HEK293 (cell line): ENCODE data around the gene LAMB1.
A peak's percentile ranks its signal among the peaks of the same experiment; 100 is the strongest.

Experiments used
- CTCF ChIA-PET: fragments of 350-600 bp; formaldehyde crosslinking; extraction: SDS; loops from one replicate; lab custom pipeline; 2021; ENCODE audit warnings: antibody characterized with exemption; lab: Yijun Ruan, JAX
- POLR2A ChIA-PET: fragments of 300-600 bp; formaldehyde crosslinking; extraction: SDS; loops from one replicate; lab custom pipeline; 2020; ENCODE audit warnings: antibody characterized with exemption, inconsistent platforms; lab: Yijun Ruan, JAX
- H3K27ac ChIP-seq: fragments of 200-500 bp; sonication (Bioruptor generic); 2 replicates; pipeline ENCODE4 v1.5.1; 2014; ENCODE audit warnings: low read depth, low read length, control low read depth, inconsistent platforms; ENCODE audit errors: extremely low read depth
- H3K36me3 ChIP-seq, 2 experiments: fragments of 200-500 bp in 1 of 2; sonication (Bioruptor generic) in 1 of 2; 1 replicate in 1 of 2; 2 replicates in 1 of 2; pipeline ENCODE4 v1.5.1; 2014 to 2017; ENCODE audit warnings: inconsistent platforms in 2 of 2, low read length in 2 of 2; ENCODE audit not compliant: control insufficient read depth in 2 of 2, insufficient read depth in 1 of 2
- H3K4me1 ChIP-seq: fragments of 200-500 bp; sonication (Bioruptor generic); 2 replicates; pipeline ENCODE4 v1.5.1; 2014; ENCODE audit warnings: mild to moderate bottlenecking, low read length, inconsistent platforms; ENCODE audit not compliant: control insufficient read depth, insufficient read depth
- H3K4me3 ChIP-seq: 2 replicates; pipeline ENCODE4 v1.5.1; 2011; ENCODE audit warnings: low read depth, mild to moderate bottlenecking, control low read depth, low read length, moderate library complexity
- H3K9me3 ChIP-seq: fragments of 200-500 bp; sonication (Bioruptor generic); 2 replicates; pipeline ENCODE4 v1.5.1; 2014; ENCODE audit warnings: low read depth, low read length, inconsistent platforms; ENCODE audit not compliant: control insufficient read depth, insufficient read depth
- BCL11A ChIP-seq: fragments of 450-650 bp; formaldehyde crosslinking; IDR thresholded peaks from 2 replicates; pipeline ENCODE4 v1.5.1; 2016; ENCODE audit warnings: low read depth, missing biosample characterization, missing genetic modification characterization
- FEZF1 ChIP-seq: fragments of 450-650 bp; formaldehyde crosslinking; IDR thresholded peaks from 2 replicates; pipeline ENCODE4 v1.5.1; 2016; ENCODE audit warnings: missing biosample characterization, missing genetic modification characterization
- GFI1B ChIP-seq: fragments of 450-650 bp; formaldehyde crosslinking; IDR thresholded peaks from 2 replicates; pipeline ENCODE4 v1.5.1; 2016; ENCODE audit warnings: missing biosample characterization, missing genetic modification characterization
- IKZF3 ChIP-seq: fragments of 450-650 bp; IDR thresholded peaks from 2 replicates; pipeline ENCODE4 v1.5.0; 2018; ENCODE audit warnings: missing biosample characterization, mild to moderate bottlenecking, missing genetic modification characterization, moderate library complexity
- KLF10 ChIP-seq: fragments of 450-650 bp; IDR thresholded peaks from 2 replicates; pipeline ENCODE4 v1.5.1; 2018; ENCODE audit warnings: missing biosample characterization, mild to moderate bottlenecking, missing genetic modification characterization
- KLF7 ChIP-seq: fragments of 450-650 bp; formaldehyde crosslinking; IDR thresholded peaks from 2 replicates; pipeline ENCODE4 v1.5.1; 2016; ENCODE audit warnings: missing biosample characterization, missing genetic modification characterization, borderline replicate concordance
- OSR2 ChIP-seq: fragments of 450-650 bp; formaldehyde crosslinking; IDR thresholded peaks from 2 replicates; pipeline ENCODE4 v1.5.1; 2016; ENCODE audit warnings: missing biosample characterization, missing genetic modification characterization
- OVOL3 ChIP-seq: fragments of 450-650 bp; formaldehyde crosslinking; IDR thresholded peaks from 2 replicates; pipeline ENCODE4 v1.5.1; 2016; ENCODE audit warnings: missing biosample characterization, missing genetic modification characterization
- PRDM6 ChIP-seq: fragments of 450-650 bp; formaldehyde crosslinking; IDR thresholded peaks from 2 replicates; pipeline ENCODE4 v1.5.1; 2017; ENCODE audit warnings: missing biosample characterization, missing genetic modification characterization
- SCRT1 ChIP-seq: fragments of 450-650 bp; formaldehyde crosslinking; IDR thresholded peaks from 2 replicates; pipeline ENCODE4 v1.5.1; 2016; ENCODE audit warnings: missing biosample characterization, missing genetic modification characterization, borderline replicate concordance
- SETDB1 ChIP-seq: IDR thresholded peaks from one replicate; pipeline ENCODE4 v1.6.1; 2017; ENCODE audit warnings: mild to moderate bottlenecking, low read length, moderate library complexity, mixed read lengths; ENCODE audit not compliant: insufficient read length
- YY2 ChIP-seq: fragments of 450-650 bp; formaldehyde crosslinking; IDR thresholded peaks from 2 replicates; pipeline ENCODE4 v1.5.1; 2016; ENCODE audit warnings: missing biosample characterization, missing genetic modification characterization
- ZBTB49 ChIP-seq: fragments of 450-650 bp; formaldehyde crosslinking; IDR thresholded peaks from 2 replicates; pipeline ENCODE4 v1.5.1; 2016; ENCODE audit warnings: missing biosample characterization, missing genetic modification characterization, low read depth
- ZEB2 ChIP-seq: fragments of 450-650 bp; formaldehyde crosslinking; IDR thresholded peaks from 2 replicates; pipeline ENCODE4 v1.5.1; 2016; ENCODE audit warnings: missing biosample characterization, missing genetic modification characterization
- ZFP3 ChIP-seq: fragments of 450-650 bp; formaldehyde crosslinking; IDR thresholded peaks from 2 replicates; pipeline ENCODE4 v1.5.1; 2016; ENCODE audit warnings: low read depth, missing biosample characterization, missing genetic modification characterization
- ZNF112 ChIP-seq: fragments of 450-650 bp; formaldehyde crosslinking; IDR thresholded peaks from 2 replicates; pipeline ENCODE4 v1.5.0; 2017; ENCODE audit warnings: missing biosample characterization, missing genetic modification characterization
- ZNF132 ChIP-seq: fragments of 450-650 bp; formaldehyde crosslinking; IDR thresholded peaks from 2 replicates; pipeline ENCODE4 v1.5.1; 2017; ENCODE audit warnings: missing biosample characterization, missing genetic modification characterization, borderline replicate concordance
- ZNF146 ChIP-seq: fragments of 450-650 bp; formaldehyde crosslinking; IDR thresholded peaks from 2 replicates; pipeline ENCODE4 v1.5.1; 2016; ENCODE audit warnings: missing biosample characterization, missing genetic modification characterization
- ZNF157 ChIP-seq: fragments of 450-650 bp; formaldehyde crosslinking; IDR thresholded peaks from 2 replicates; pipeline ENCODE4 v1.5.1; 2016; ENCODE audit warnings: missing biosample characterization, missing genetic modification characterization
- ZNF2 ChIP-seq: fragments of 450-650 bp; formaldehyde crosslinking; IDR thresholded peaks from 2 replicates; pipeline ENCODE4 v1.5.1; 2016; ENCODE audit warnings: missing biosample characterization, missing genetic modification characterization
- ZNF366 ChIP-seq: fragments of 450-650 bp; formaldehyde crosslinking; conservative IDR thresholded peaks from 2 replicates; pipeline ENCODE4 v1.5.1; 2016; ENCODE audit warnings: missing biosample characterization, missing genetic modification characterization
- ZNF394 ChIP-seq: fragments of 450-650 bp; formaldehyde crosslinking; IDR thresholded peaks from 2 replicates; pipeline ENCODE4 v1.5.1; 2016; ENCODE audit warnings: missing biosample characterization, missing genetic modification characterization, mild to moderate bottlenecking, moderate library complexity, borderline replicate concordance
- ZNF48 ChIP-seq: fragments of 450-650 bp; formaldehyde crosslinking; IDR thresholded peaks from 2 replicates; pipeline ENCODE4 v1.5.1; 2016; ENCODE audit warnings: missing biosample characterization, missing genetic modification characterization
- ZNF544 ChIP-seq: fragments of 450-650 bp; formaldehyde crosslinking; IDR thresholded peaks from 2 replicates; pipeline ENCODE4 v1.5.0; 2017; ENCODE audit warnings: missing biosample characterization, missing genetic modification characterization
- ZNF555 ChIP-seq: fragments of 450-650 bp; formaldehyde crosslinking; conservative IDR thresholded peaks from 2 replicates; pipeline ENCODE4 v1.5.1; 2017; ENCODE audit warnings: missing biosample characterization, mild to moderate bottlenecking, missing genetic modification characterization, inconsistent platforms
- ZNF561 ChIP-seq: fragments of 450-650 bp; IDR thresholded peaks from 2 replicates; pipeline ENCODE4 v1.5.1; 2018; ENCODE audit warnings: missing biosample characterization, missing genetic modification characterization, borderline replicate concordance
- ZNF596 ChIP-seq: fragments of 450-650 bp; IDR thresholded peaks from 2 replicates; pipeline ENCODE4 v1.5.0; 2018; ENCODE audit warnings: missing biosample characterization, mild to moderate bottlenecking, missing genetic modification characterization, moderate library complexity
- ZNF701 ChIP-seq: fragments of 450-650 bp; formaldehyde crosslinking; IDR thresholded peaks from 2 replicates; pipeline ENCODE4 v1.5.1; 2016; ENCODE audit warnings: missing biosample characterization, missing genetic modification characterization
- ZNF704 ChIP-seq: fragments of 450-650 bp; formaldehyde crosslinking; IDR thresholded peaks from 2 replicates; pipeline ENCODE4 v1.5.1; 2016; ENCODE audit warnings: missing biosample characterization, missing genetic modification characterization
- ZNF747 ChIP-seq: fragments of 450-650 bp; formaldehyde crosslinking; IDR thresholded peaks from 2 replicates; pipeline ENCODE4 v1.5.1; 2016; ENCODE audit warnings: missing biosample characterization, missing genetic modification characterization
- ZNF785 ChIP-seq: fragments of 450-650 bp; formaldehyde crosslinking; IDR thresholded peaks from 2 replicates; pipeline ENCODE4 v1.5.1; 2016; ENCODE audit warnings: missing biosample characterization, missing genetic modification characterization
- ZNF843 ChIP-seq: fragments of 450-650 bp; formaldehyde crosslinking; IDR thresholded peaks from 2 replicates; pipeline ENCODE4 v1.5.1; 2016; ENCODE audit warnings: missing biosample characterization, missing genetic modification characterization

LAMB1 gene

DNA sequence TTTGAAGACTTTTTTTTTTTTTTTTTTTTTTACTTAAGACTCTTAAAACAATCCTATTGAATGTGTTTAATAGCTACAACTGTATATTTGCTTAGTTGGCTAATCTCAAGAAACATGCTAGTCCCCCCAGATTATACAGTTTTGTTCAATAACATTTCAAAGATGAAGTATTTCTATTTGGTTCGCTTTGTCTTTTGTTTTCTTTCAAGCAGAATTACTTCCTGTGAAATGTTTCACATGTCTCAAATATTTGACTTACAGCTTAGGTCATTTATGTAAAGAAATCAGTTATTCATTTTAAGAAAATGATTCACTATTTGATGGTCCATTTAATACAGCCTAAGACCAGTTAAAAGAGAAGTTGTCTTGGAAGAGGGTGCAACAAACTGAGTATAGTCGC is 12.8 kb upstream of the LAMB1 start:
- no peak overlapping the region for H3K27ac ChIP-seq
- CTCF ChIA-PET = interaction anchor here (0.6 to 1.2 kb wide), 5 partner anchors 12 to 286 kb away, joined by 3 to 6 read pairs (median 3); no protein-coding TSS in a partner anchor
- H3K36me3 ChIP-seq = no peaks in the 10 kb centered on the region
- POLR2A ChIA-PET = interaction anchor here (3.8 kb wide), 1 partner anchor 13 kb away, joined by 18 read pairs; the partner anchor contains the start of gene LAMB1
- no peaks in the 10 kb centered on the region for H3K9me3 ChIP-seq
- no peak overlapping the region for H3K4me3 ChIP-seq
- TF ChIP-seq ZNF785 (tag by site-specific recombination) = no peak
- no peak for TF ChIP-seq ZBTB49 (tag by site-specific recombination)
- TF ChIP-seq KLF7 (tag by site-specific recombination) = no peak
- TF ChIP-seq ZNF48 = no peak
- TF ChIP-seq SCRT1 (tag by site-specific recombination) = no peak
- no peak for TF ChIP-seq YY2 (tag by site-specific recombination)
- TF ChIP-seq ZNF701 = no peak
- TF ChIP-seq PRDM6 (tag by site-specific recombination) = no peak
- TF ChIP-seq ZNF555 (tag by site-specific recombination) = no peak
- no peak for TF ChIP-seq KLF10
- no peak for TF ChIP-seq BCL11A (tag by site-specific recombination)
- no peak for TF ChIP-seq ZNF157 (tag by site-specific recombination)
- TF ChIP-seq ZNF704 (tag by site-specific recombination) = no peak
- TF ChIP-seq ZNF2 (tag by site-specific recombination) = no peak
- no peak for TF ChIP-seq ZNF544 (tag by site-specific recombination)
- TF ChIP-seq ZFP3 = no peak
- no peak for TF ChIP-seq ZNF146 (tag by site-specific recombination)
- TF ChIP-seq ZNF747 = no peak
- H3K4me1 ChIP-seq = peaks cover 26% of the 10 kb centered on the region

- no peak overlapping the region for H3K4me3 ChIP-seq
- peak overlapping the region; percentile 17; the same call in 1 of the 2 replicates for H3K27ac ChIP-seq
- no peaks in the 10 kb centered on the region for H3K9me3 ChIP-seq
- peaks cover 34% of the 10 kb centered on the region for H3K4me1 ChIP-seq
- ChIA-PET CTCF (interaction anchor here (0.6 to 1.0 kb wide), 3 partner anchors 20 to 287 kb away, joined by 3 to 6 read pairs (median 3); no protein-coding TSS in a partner anchor), POLR2A (interaction anchor here (0.6 to 3.8 kb wide), 2 partner anchors 13 to 32 kb away, joined by 3 to 18 read pairs; partner anchors contain the start of gene LAMB1)
- H3K36me3 ChIP-seq = no peaks in the 10 kb centered on the region
- TF ChIP-seq OVOL3 (tag by site-specific recombination) (peak; percentile 66; the same call in 1 of the 2 replicates), ZEB2 (tag by site-specific recombination) (peak; percentile 68; the same call in 1 of the 2 replicates), ZNF394 (tag by site-specific recombination) (peak; percentile 79; the same call in 1 of the 2 replicates), OSR2 (peak; percentile 68), IKZF3 (peak; percentile 71), SETDB1 (no peak), ZNF132 (tag by site-specific recombination) (no peak), ZNF561 (tag by site-specific recombination) (peak; percentile 49; the same call in 1 of the 2 replicates), ZNF843 (tag by site-specific recombination) (peak; percentile 63; the same call in 1 of the 2 replicates), GFI1B (tag by site-specific recombination) (peak; percentile 81), FEZF1 (tag by site-specific recombination) (peak; percentile 49; the same call in 1 of the 2 replicates), ZNF596 (tag by site-specific recombination) (peak; percentile 52; the same call in 1 of the 2 replicates), ZNF112 (tag by site-specific recombination) (no peak), ZNF366 (tag by site-specific recombination) (peak; percentile 65)
Observed at GRCh38 chr7:108014747-108015682, 12.1 kb upstream of the LAMB1 start.
